Fibroblast of lung (primary cell): ENCODE results near the gene JAKMIP1. TPM values are rescaled to one million over a fixed set of nuclear protein-coding genes. Genes with fewer than 3 reads are reported as not detected.

Experiments
- DNase-seq, 2 donors: peaks; one replicate each; pipeline versions ENCODE4 v3.0.0 to v3.0.0-alpha.2; 2010; ENCODE audit warnings: low read depth in 2 of 2
- H2AFZ ChIP-seq: 2 replicates; pipeline ENCODE4 v1.5.1; 2012; ENCODE audit warnings: low read length, control low read depth, inconsistent platforms
- H3K27ac ChIP-seq: 2 replicates; pipeline ENCODE4 v1.5.1; 2011; ENCODE audit warnings: low read length, control low read depth; ENCODE audit not compliant: insufficient read depth
- H3K27me3 ChIP-seq: 2 replicates; pipeline ENCODE4 v1.5.1; 2011; ENCODE audit warnings: mild to moderate bottlenecking, low read length; ENCODE audit not compliant: control insufficient read depth, insufficient read depth
- H3K36me3 ChIP-seq: 2 replicates; pipeline ENCODE4 v1.5.1; 2011; ENCODE audit warnings: low read length; ENCODE audit not compliant: control insufficient read depth, insufficient read depth
- H3K4me1 ChIP-seq: 2 replicates; pipeline ENCODE4 v1.5.1; 2011; ENCODE audit warnings: low read length; ENCODE audit not compliant: control insufficient read depth, insufficient read depth; ENCODE audit errors: extremely low read depth
- H3K4me2 ChIP-seq: 2 replicates; pipeline ENCODE4 v1.5.1; 2011; ENCODE audit warnings: low read length, control low read depth; ENCODE audit not compliant: insufficient read depth; ENCODE audit errors: extremely low read depth
- H3K4me3 ChIP-seq, 4 experiments: fragments of 200-600 bp in 1 of 4; sonication (generic) in 1 of 4; replicated peaks in 1 of 4; 2 replicates each; pipeline ENCODE4 v1.5.1; 2011 to 2016; ENCODE audit warnings: low read length in 4 of 4, low read depth in 3 of 4, mild to moderate bottlenecking in 3 of 4, control low read depth in 2 of 4, inconsistent platforms in 1 of 4, mixed read lengths in 1 of 4; ENCODE audit not compliant: insufficient read depth in 1 of 4; ENCODE audit errors: control extremely low read depth in 1 of 4
- H3K79me2 ChIP-seq: 2 replicates; pipeline ENCODE4 v1.5.1; 2012; ENCODE audit warnings: mild to moderate bottlenecking, low read length, inconsistent platforms; ENCODE audit not compliant: control insufficient read depth, insufficient read depth
- H3K9ac ChIP-seq: 2 replicates; pipeline ENCODE4 v1.5.1; 2011; ENCODE audit warnings: mild to moderate bottlenecking, low read length, control low read depth; ENCODE audit not compliant: insufficient read depth
- H3K9me3 ChIP-seq: 2 replicates; pipeline ENCODE4 v1.5.1; 2012; ENCODE audit warnings: low read depth, low read length; ENCODE audit not compliant: control insufficient read depth, insufficient read depth
- H4K20me1 ChIP-seq: 2 replicates; pipeline ENCODE4 v1.5.1; 2011; ENCODE audit warnings: low read length; ENCODE audit not compliant: control insufficient read depth, insufficient read depth; ENCODE audit errors: extremely low read depth
- EZH2 ChIP-seq: IDR thresholded peaks from 2 replicates; pipeline ENCODE4 v1.5.1; 2012; ENCODE audit warnings: low read length, control low read depth, mild to moderate bottlenecking; ENCODE audit errors: missing control alignments
- polyA plus RNA-seq, 2 donors: library from polyadenylated mRNA; depleted of rRNA in 1 of 2; stranded (reverse) in 1 of 2; unstranded in 1 of 2; fragments of >200 nt; gene quantifications; 2 replicates each; pipeline ENCODE4 v1.2.1, GENCODE V29; 2011 to 2012; ENCODE audit warnings: missing spikeins in 1 of 2
- total RNA-seq: library from RNA; depleted of rRNA; stranded (reverse); fragments of >200 nt; gene quantifications from 2 replicates; pipeline ENCODE4 v1.2.1, GENCODE V29; 2014
- TF ChIP-seq, protein P1 (sequence below), 2 donors: IDR thresholded peaks in 1 of 2; conservative IDR thresholded peaks in 1 of 2; 1 replicate in 1 of 2; 2 replicates in 1 of 2; pipeline ENCODE4 v1.5.1; 2011 to 2012; ENCODE audit warnings: low read length in 2 of 2, control low read depth in 1 of 2, inconsistent platforms in 1 of 2, low read depth in 1 of 2, mild to moderate bottlenecking in 1 of 2

The JAKMIP1 gene
- total and polyA plus RNA-seq, 2 donors (not counting 1 experiment from before 2014, with no cell fraction given) = not detected

DNA sequence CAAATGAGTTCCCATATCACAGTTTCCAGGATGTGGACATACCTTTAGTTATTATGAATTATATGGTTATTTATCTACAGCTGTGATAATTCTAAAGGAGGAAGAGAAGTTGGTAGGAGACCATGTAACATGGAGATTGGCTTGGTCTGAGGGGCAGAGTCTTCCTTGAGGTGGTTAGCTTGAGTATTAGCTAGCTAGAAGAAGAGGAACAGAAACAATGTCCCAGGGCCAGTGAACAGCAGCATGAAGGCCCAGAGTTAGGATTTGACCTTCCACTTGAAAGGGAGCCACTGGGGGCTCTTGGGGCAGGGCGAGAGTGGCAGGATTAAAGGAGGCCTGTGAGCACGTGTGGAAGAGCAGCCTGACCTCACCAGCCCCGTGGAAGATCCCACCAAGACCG, 5.6 kb upstream of the JAKMIP1 start:
- Histone ChIP-seq H3K9me3 (no peaks in the 10 kb centered on the region), H3K4me2 (no peak overlapping the region), H3K27ac (no peak overlapping the region), H3K79me2 (no peaks in the 10 kb centered on the region), H3K4me1 (no peaks in the 10 kb centered on the region), H3K9ac (no peak overlapping the region), H3K4me3 (no peak overlapping the region), H3K27me3 (no peaks in the 10 kb centered on the region), H4K20me1 (no peaks in the 10 kb centered on the region), H3K36me3 (no peaks in the 10 kb centered on the region), H2AFZ (no peak overlapping the region)
- no peak for TF ChIP-seq EZH2
- TF ChIP-seq, protein P1, sequence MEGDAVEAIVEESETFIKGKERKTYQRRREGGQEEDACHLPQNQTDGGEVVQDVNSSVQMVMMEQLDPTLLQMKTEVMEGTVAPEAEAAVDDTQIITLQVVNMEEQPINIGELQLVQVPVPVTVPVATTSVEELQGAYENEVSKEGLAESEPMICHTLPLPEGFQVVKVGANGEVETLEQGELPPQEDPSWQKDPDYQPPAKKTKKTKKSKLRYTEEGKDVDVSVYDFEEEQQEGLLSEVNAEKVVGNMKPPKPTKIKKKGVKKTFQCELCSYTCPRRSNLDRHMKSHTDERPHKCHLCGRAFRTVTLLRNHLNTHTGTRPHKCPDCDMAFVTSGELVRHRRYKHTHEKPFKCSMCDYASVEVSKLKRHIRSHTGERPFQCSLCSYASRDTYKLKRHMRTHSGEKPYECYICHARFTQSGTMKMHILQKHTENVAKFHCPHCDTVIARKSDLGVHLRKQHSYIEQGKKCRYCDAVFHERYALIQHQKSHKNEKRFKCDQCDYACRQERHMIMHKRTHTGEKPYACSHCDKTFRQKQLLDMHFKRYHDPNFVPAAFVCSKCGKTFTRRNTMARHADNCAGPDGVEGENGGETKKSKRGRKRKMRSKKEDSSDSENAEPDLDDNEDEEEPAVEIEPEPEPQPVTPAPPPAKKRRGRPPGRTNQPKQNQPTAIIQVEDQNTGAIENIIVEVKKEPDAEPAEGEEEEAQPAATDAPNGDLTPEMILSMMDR (conservative IDR thresholded peaks at IDR 0.05 in 1 of 2, IDR thresholded peaks at IDR 0.05 in 1 of 2; ENCODE audit: low read depth in 1 of 2, low read length in 2 of 2) = no peak
- DNase-seq = no peak

DNA sequence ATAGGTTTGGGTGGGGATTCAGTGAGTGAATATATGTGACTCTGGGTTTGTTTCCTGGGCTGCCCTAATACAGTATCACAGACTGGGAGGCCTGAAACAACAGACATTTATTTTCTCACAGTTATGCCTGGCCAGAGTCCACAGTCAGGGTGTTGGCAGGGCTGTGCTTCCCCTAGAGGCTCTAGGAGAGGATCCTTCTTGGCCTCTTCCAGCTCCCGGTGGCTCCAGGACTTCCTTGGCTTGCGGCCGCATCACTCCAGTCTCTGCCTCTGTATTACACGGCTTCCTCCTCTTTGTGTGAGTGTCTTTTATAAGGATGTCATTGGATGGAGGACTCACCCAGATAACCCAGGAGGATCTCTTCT, 5.2 kb upstream of the JAKMIP1 start:
- DNase-seq = no peak
- H3K27me3 ChIP-seq = no peaks in the 10 kb centered on the region
- H2AFZ ChIP-seq = no peak overlapping the region
- no peak overlapping the region for H3K4me3 ChIP-seq
- no peaks in the 10 kb centered on the region for H4K20me1 ChIP-seq
- H3K4me2 ChIP-seq = no peak overlapping the region
- no peaks in the 10 kb centered on the region for H3K36me3 ChIP-seq
- H3K9ac ChIP-seq = no peak overlapping the region
- no peaks in the 10 kb centered on the region for H3K4me1 ChIP-seq
- no peaks in the 10 kb centered on the region for H3K9me3 ChIP-seq
- no peaks in the 10 kb centered on the region for H3K79me2 ChIP-seq
- H3K27ac ChIP-seq = no peak overlapping the region
- TF ChIP-seq EZH2 = no peak

DNA sequence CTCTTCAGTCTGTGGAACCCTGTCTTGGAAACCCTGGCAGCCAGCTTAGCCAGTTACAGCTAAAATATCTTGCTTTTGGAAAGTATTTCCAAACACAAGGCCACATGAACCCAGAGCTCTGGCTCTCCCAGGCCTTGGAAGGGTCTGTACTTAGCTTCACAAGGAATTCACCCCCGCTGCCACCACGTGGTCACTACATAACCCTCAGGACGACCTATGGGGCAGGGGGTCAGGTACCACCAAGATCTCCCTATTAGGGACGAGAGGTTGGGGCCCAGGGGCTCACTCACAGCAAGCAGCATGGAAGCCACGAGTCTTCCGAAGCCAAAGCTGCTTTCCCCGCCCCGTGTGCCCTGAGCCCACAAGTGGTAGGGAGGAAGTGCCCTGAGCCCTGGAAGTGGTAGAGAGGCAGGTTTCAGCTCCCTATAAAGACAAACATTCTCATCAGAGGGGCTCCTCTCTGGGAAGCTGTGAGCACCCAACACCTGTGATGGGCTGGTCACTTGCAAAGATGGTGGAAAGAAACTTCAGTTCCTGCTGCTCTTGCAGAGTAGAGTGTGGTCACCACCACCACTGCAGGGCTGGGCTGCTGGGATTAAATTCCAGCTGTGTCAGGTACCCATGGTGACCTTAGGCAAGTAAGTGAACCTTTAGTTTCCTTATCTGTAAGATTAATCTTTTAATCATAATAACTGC, 4.7 kb upstream of the JAKMIP1 start:
- no peaks in the 10 kb centered on the region for H3K9me3 ChIP-seq

More for the DNA sequence above, 4.7 kb upstream of the JAKMIP1 start:
- no peak overlapping the region for H3K4me3 ChIP-seq
- H3K27ac ChIP-seq = no peak overlapping the region
- no peak for DNase-seq
- H3K27me3 ChIP-seq = no peaks in the 10 kb centered on the region
- no peak for TF ChIP-seq EZH2
- TF ChIP-seq, protein P1 (conservative IDR thresholded peaks at IDR 0.05 in 1 of 2, IDR thresholded peaks at IDR 0.05 in 1 of 2; ENCODE audit: low read depth in 1 of 2, low read length in 2 of 2) = no peak
- no peak overlapping the region for H3K9ac ChIP-seq
- no peaks in the 10 kb centered on the region for H3K4me1 ChIP-seq
- no peak overlapping the region for H2AFZ ChIP-seq
- no peaks in the 10 kb centered on the region for H3K79me2 ChIP-seq
- H3K36me3 ChIP-seq = no peaks in the 10 kb centered on the region
- H4K20me1 ChIP-seq = no peaks in the 10 kb centered on the region
- H3K4me2 ChIP-seq = no peak overlapping the region
